HG03460 (cell line): ENCODE measurements around the gene TNNI3K.

Experiments used
- ATAC-seq: cut with Tn5 transposase; IDR thresholded peaks from one replicate; pipeline ENCODE4 v1.9.1; 2021; ENCODE audit not compliant: unreplicated experiment

TNNI3K gene

DNA sequence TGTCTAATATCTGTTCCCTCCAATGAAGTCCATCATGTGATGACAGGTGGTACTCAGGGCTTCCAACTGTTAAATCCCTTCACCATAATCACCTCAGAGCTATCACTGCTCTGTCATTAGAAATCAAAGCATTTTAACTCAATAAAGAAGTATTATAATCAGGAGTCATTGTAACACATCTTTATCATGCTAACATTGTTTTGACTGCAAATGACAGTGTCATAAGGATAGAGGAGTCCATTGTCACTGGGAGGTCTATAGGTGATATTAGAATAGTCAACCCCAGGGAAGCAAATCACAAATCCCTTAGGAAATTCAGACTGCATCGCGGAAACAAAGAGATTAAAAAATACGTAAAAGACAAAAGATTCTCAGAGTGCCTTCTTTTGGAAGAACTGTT is 246.4 kb downstream of the TNNI3K start:
- ATAC-seq = no peak

DNA sequence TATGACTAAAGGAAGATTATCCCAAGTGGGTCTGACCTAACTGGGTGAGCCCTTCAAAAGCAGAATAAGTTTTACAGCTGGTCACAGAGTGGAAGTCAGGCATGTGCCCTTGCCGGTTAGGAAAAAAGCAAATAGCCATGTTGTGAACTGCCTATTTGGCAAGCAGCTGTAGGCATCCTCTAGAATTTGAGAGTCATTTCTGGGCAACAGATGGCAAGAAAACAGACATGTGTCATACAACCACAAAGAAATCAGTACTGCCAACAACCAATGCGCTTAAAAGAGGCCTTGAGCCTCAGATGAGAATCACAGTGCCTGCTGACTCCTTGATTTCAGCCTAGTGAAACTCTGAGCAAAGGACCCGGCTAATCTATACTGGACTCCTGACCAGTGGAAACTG is 250.4 kb downstream of the TNNI3K start:
- no peak for ATAC-seq

GRCh38 chr1:74486036-74486435 is 250.8 kb downstream of the TNNI3K start:
- ATAC-seq = no peak

GRCh38 chr1:74496669-74497068 is 261.5 kb downstream of the TNNI3K start:
- ATAC-seq = no peak

- no peak for ATAC-seq
These were observed 263.7 kb downstream of the TNNI3K start for GRCh38 chr1:74498901-74499300.

DNA sequence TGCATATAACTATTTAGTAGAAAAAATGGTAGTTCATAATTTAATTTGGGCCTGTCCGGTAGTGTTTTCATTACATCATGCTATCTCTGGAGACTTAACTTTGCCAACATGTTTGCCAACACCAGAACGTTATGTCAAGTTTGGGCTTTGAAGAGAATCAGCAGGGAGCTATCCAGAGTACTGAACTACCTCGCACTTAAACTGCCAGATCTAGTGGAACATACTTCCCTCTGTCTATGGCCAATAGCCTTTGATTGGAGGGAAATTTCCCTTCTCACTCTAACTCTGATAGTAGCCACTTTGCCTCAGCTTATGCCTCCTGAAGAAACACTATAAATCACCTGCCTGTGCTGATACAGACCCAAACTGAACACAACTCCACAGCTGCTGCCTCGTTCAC is 267.2 kb downstream of the TNNI3K start:
- ATAC-seq = no peak

- no peak for ATAC-seq
These were observed 267.7 kb downstream of the TNNI3K start for GRCh38 chr1:74502858-74503257.

GRCh38 chr1:74504125-74504932 is 269.1 kb downstream of the TNNI3K start:
- peak; percentile 84 for ATAC-seq

DNA sequence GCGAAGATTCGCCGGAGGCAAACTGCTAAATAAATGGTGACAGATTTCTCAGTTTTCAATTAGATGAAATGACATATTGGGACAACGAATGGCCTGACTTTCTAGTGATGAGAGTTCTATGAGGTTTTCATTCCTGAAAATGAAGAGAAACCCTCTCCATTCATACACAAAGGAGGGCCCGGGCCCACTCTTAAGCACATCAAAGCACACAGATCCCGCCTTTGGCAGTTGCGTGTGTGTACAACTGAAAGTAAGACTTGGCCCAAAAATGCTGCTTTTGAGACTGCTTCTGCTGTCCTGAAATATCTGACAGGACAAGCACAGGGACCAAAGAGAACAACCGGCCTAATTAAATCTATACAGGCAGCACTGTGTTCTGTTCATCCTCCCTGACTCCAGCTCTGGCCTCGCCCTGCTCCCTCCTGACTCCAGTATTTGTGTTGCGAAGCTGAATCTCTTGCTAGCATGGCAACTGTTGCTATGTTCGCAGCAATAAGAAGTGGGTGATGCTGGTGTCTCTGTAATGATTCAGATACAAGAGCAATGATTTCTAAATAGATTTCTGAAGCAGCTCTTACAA is 269.8 kb downstream of the TNNI3K start:
- ATAC-seq = no peak

DNA sequence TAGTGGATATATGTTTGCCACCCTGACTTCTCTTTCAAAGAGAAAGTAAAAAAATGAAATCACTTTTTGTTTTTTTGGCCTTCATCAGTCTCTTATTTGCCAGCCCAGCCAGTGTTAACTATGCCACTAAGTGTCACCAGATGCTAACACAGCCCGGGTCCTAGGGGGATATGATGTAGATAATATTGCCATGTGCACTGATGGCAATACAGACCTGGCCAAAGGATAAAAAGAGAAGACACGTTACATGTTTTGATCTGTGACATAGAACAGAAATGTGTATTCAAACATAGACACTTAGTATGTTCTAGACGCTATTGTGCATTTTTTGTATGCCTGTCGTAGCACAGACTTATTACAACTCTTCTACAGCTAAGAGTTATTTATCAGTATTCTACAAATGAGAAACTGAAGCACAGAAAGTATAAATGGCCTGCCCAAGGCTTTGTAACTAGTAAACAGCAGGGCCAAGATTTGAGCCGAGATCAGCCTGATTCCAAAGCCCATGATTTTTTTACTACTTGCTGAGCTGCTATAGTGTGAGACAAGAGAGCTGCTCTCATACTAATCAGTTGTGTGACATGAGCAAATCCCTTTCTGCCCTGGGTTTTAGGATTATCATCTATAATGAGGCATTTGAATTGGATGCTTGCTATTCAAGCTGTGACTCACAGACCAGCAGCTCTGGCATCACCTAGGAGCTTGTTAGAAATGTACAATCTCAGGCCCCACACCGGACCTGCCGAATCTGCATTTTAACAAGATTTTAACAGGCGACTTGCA is 270.9 kb downstream of the TNNI3K start:
- ATAC-seq = no peak

GRCh38 chr1:74508449-74508848 is 273.3 kb downstream of the TNNI3K start:
- ATAC-seq = no peak

- ATAC-seq = no peak
These were observed 277.2 kb downstream of the TNNI3K start, which contains the start of gene LRRC53 for GRCh38 chr1:74512170-74512915. Gene LRRC53, minus strand, starts transcription at chr1:74512611. Its CDS starts 29,262 bp downstream, at chr1:74483349.

DNA sequence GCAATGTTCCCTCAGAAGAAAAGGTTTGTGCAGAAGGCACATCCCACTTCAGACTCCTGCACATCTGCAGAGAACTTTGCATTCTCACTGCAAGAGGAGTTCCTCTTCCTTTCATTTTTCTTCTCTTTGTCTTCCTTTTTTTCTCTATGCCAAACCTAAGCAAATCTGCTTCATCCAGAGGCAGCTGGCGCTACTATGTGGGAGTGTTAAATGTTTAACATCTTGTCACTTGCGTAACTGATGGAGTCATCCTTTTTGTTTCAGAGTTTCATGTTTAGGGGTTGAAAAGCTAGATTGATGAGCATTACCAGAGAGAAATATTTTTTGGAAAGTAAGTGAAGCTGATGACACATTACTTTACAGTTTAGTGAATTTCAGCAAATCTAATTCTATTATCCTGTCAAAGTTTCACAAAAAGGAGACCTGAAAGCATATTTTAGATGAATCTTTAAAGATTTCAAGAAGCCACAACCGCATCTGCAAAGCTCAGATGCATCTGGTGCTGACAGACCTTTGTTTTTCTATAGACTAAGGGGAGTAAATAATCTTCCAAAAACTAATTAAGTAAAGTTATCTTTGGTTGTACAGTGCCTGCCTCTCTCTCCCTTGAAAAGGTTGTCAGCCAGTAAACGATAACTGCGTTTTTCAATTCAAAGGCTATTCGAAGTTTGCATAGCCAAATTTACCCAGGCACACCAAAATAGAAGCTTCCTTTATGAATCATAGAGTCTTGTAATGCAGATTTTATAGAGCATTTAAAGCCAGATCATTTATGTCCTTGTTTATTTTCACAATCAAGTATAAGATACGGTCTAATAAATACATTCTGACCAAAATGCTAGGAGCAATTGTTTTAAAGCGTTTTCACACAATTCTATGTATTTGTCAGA is 278.5 kb downstream of the TNNI3K start:
- no peak for ATAC-seq

GRCh38 chr1:74517599-74518051 is 282.4 kb downstream of the TNNI3K start:
- ATAC-seq = peak; percentile 75

DNA sequence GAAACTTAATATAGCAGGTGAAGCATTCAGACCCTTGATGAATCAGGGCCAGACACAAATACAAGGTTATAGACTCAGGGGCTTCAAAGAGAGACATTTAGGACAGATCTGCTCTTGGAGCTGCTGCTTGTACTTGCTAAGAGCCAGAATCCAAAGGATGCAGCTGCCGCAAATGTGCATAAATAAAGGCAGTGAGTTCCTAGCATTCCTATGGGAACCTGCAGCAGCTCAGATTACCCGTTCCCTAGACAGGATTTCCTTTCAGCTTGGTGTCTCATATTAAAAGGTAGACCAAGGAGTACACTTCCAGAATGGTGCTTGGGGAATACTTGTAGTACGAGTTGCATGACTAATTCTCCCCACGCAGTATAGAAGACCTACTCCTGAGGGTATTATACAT is 287.0 kb downstream of the TNNI3K start:
- ATAC-seq = no peak

DNA sequence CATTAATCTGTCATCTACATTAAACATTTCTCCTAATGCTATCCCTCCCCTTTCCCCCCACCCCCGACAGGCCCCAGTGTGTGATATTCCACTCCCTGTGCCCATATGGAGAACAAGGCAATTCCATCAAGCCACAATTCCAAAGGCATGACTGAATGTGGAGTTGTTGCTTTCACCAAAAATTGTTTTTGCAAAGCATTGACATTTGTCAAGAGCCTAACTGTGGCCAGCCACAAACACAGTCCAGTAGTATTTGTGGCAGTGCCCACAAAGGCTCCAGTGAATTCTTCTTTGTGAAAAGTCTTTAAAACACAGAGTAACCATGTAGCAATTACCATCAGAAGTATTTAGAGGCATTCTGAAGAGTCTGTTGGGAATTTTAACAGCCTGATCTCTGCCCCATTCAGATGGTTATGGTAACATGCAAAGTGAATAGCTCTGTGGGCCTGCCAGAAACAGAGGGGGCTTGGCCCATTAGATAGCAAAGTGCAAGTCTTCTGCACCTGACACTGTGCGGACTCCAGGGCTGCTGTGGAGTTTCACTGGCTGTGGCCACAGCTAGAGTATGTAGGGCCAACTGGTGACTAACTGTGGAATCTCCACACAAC is 288.8 kb downstream of the TNNI3K start:
- no peak for ATAC-seq

- no peak for ATAC-seq
These were observed 291.5 kb downstream of the TNNI3K start for GRCh38 chr1:74526708-74527107.

GRCh38 chr1:74528123-74528522 is 292.9 kb downstream of the TNNI3K start:
- no peak for ATAC-seq

DNA sequence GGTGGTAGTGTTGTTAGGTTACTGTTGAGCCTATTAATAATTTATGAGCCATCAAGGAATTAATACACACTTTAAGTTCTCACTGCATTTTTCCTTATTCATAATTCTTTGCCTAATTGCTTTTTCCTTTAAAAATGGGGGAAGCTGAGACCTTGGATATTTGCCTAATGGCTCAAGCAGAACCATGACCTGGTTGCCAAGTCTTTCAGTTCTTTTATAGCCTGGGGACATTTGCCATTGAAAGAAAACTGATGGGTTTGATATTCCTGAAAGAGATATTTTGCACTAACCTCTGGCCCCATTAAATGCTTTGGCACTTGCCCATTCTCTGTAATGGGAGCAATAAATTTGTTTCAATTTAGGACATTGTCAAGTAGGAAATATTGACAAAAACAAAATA is 295.7 kb downstream of the TNNI3K start:
- no peak for ATAC-seq

GRCh38 chr1:74531796-74532195 is 296.6 kb downstream of the TNNI3K start:
- ATAC-seq = no peak
